Loucy (cell line): Measurements from ENCODE around the gene MAML2.

Experiments used
- H2AFZ ChIP-seq: fragments of 200-600 bp; sonication (generic); 2 replicates; pipeline ENCODE4 v1.6.0; 2016; ENCODE audit warnings: antibody characterized with exemption, mild to moderate bottlenecking, low read length, moderate library complexity
- H3F3A ChIP-seq: fragments of 200-600 bp; 2 replicates; pipeline ENCODE4 v1.6.0; 2016; ENCODE audit warnings: antibody characterized with exemption, low read depth, mild to moderate bottlenecking
- H3K27me3 ChIP-seq: fragments of 200-600 bp; sonication (generic); 2 replicates; pipeline ENCODE4 v1.6.1; 2014; ENCODE audit warnings: low read length, mild to moderate bottlenecking; ENCODE audit not compliant: insufficient read depth, poor library complexity, severe bottlenecking
- H3K36me3 ChIP-seq: fragments of 200-600 bp; sonication (generic); 2 replicates; pipeline ENCODE4 v1.6.1; 2016; ENCODE audit warnings: low read length; ENCODE audit not compliant: insufficient read depth
- H3K4me1 ChIP-seq: fragments of 200-600 bp; sonication (generic); 2 replicates; pipeline ENCODE4 v1.5.1; 2014; ENCODE audit warnings: low read length, mild to moderate bottlenecking; ENCODE audit not compliant: insufficient read depth, poor library complexity, severe bottlenecking
- H3K4me2 ChIP-seq: fragments of 200-600 bp; sonication (generic); 2 replicates; pipeline ENCODE4 v1.6.0; 2014; ENCODE audit warnings: antibody characterized with exemption, low read length, low read depth, mild to moderate bottlenecking; ENCODE audit not compliant: poor library complexity, severe bottlenecking
- H3K4me3 ChIP-seq: fragments of 200-600 bp; sonication (generic); 2 replicates; pipeline ENCODE4 v1.5.1; 2014; ENCODE audit warnings: low read length, mild to moderate bottlenecking, mixed read lengths; ENCODE audit not compliant: poor library complexity, severe bottlenecking
- H3K79me2 ChIP-seq: fragments of 200-600 bp; sonication (generic); 2 replicates; pipeline ENCODE4 v1.6.1; 2014; ENCODE audit warnings: low read length; ENCODE audit not compliant: insufficient read depth
- H3K9ac ChIP-seq: fragments of 200-600 bp; sonication (generic); 2 replicates; pipeline ENCODE4 v1.6.0; 2014; ENCODE audit warnings: mild to moderate bottlenecking, low read depth, low read length, moderate library complexity; ENCODE audit not compliant: poor library complexity, severe bottlenecking
- H3K9me2 ChIP-seq: fragments of 200-600 bp; sonication (generic); replicated peaks from 2 replicates; pipeline ENCODE4 v1.6.1; 2016; ENCODE audit warnings: low read depth, low read length, mixed read lengths
- H3K9me3 ChIP-seq: fragments of 200-600 bp; sonication (generic); 2 replicates; pipeline ENCODE4 v1.6.1; 2014; ENCODE audit warnings: mild to moderate bottlenecking, antibody characterized with exemption, low read length, low read depth; ENCODE audit not compliant: insufficient read depth
- H4K20me1 ChIP-seq: fragments of 200-600 bp; sonication (generic); 2 replicates; pipeline ENCODE4 v1.6.0; 2014; ENCODE audit warnings: antibody characterized with exemption, low read length, mild to moderate bottlenecking; ENCODE audit not compliant: insufficient read depth, poor library complexity, severe bottlenecking
- CTCF ChIP-seq: fragments of 200-600 bp; sonication (generic); conservative IDR thresholded peaks from 2 replicates; pipeline ENCODE4 v1.5.1; 2014; ENCODE audit warnings: mild to moderate bottlenecking, antibody characterized with exemption, low read length
- EZH2phosphoT487 ChIP-seq: fragments of 200-600 bp; IDR thresholded peaks from 2 replicates; pipeline ENCODE4 v1.6.1; 2018; ENCODE audit warnings: antibody characterized with exemption, mild to moderate bottlenecking, moderate library complexity, borderline replicate concordance

MAML2 gene

GRCh38 chr11:96326959-96327358 is 16.0 kb downstream of the MAML2 start:
- H3K79me2 ChIP-seq = no peaks in the 10 kb centered on the region
- H3K9me2 ChIP-seq = no peaks in the 10 kb centered on the region
- no peak overlapping the region for H2AFZ ChIP-seq
- no peaks in the 10 kb centered on the region for H3K9me3 ChIP-seq
- no peaks in the 10 kb centered on the region for H3K27me3 ChIP-seq
- H3K36me3 ChIP-seq = no peaks in the 10 kb centered on the region
- H3K4me3 ChIP-seq = no peak overlapping the region
- no peaks in the 10 kb centered on the region for H4K20me1 ChIP-seq
- no peak overlapping the region for H3K4me2 ChIP-seq
- no peak overlapping the region for H3K9ac ChIP-seq
- no peaks in the 10 kb centered on the region for H3K4me1 ChIP-seq
- TF ChIP-seq CTCF (no peak), EZH2phosphoT487 (no peak)
- no peaks in the 10 kb centered on the region for H3F3A ChIP-seq

- Histone ChIP-seq H3K79me2 (no peaks in the 10 kb centered on the region), H3K4me2 (no peak overlapping the region), H3K27me3 (no peaks in the 10 kb centered on the region), H3K9ac (no peak overlapping the region), H2AFZ (no peak overlapping the region), H4K20me1 (no peaks in the 10 kb centered on the region), H3F3A (no peaks in the 10 kb centered on the region), H3K9me3 (no peaks in the 10 kb centered on the region), H3K4me1 (no peaks in the 10 kb centered on the region), H3K9me2 (no peaks in the 10 kb centered on the region), H3K4me3 (no peak overlapping the region), H3K36me3 (no peaks in the 10 kb centered on the region)
- TF ChIP-seq EZH2phosphoT487 = no peak
- no peak for TF ChIP-seq CTCF
These were observed 18.1 kb downstream of the MAML2 start for GRCh38 chr11:96324912-96325311.

GRCh38 chr11:96323642-96323985 is 19.4 kb downstream of the MAML2 start:
- Histone ChIP-seq H3K79me2 (no peaks in the 10 kb centered on the region), H3K4me2 (no peak overlapping the region), H3K9me3 (no peaks in the 10 kb centered on the region), H3K9me2 (no peaks in the 10 kb centered on the region), H4K20me1 (no peaks in the 10 kb centered on the region), H3K4me1 (no peaks in the 10 kb centered on the region), H3K4me3 (no peak overlapping the region), H3K9ac (no peak overlapping the region), H3K27me3 (no peaks in the 10 kb centered on the region), H2AFZ (no peak overlapping the region), H3K36me3 (no peaks in the 10 kb centered on the region), H3F3A (no peaks in the 10 kb centered on the region)
- no peak for TF ChIP-seq EZH2phosphoT487
- no peak for TF ChIP-seq CTCF
